Parathyroid adenoma (tissue), 2 donors: ENCODE measurements around the gene TEAD1.

Experiments
- H2AFZ ChIP-seq: fragments of 300-600 bp; sonication (generic); one replicate; pipeline ENCODE4 v1.7.0; 2017; ENCODE audit warnings: antibody characterized with exemption, mild to moderate bottlenecking
- H3K27ac ChIP-seq: fragments of 300-600 bp; sonication (generic); one replicate; pipeline ENCODE4 v1.7.0; 2017
- H3K27me3 ChIP-seq: fragments of 300-600 bp; sonication (generic); one replicate; pipeline ENCODE4 v1.7.0; 2017; ENCODE audit warnings: low read length; ENCODE audit not compliant: control insufficient read depth, insufficient read depth
- H3K36me3 ChIP-seq: fragments of 300-600 bp; sonication (generic); one replicate; pipeline ENCODE4 v1.7.0; 2017; ENCODE audit warnings: low read length; ENCODE audit not compliant: control insufficient read depth, insufficient read depth
- H3K4me1 ChIP-seq: fragments of 300-600 bp; sonication (generic); one replicate; pipeline ENCODE4 v1.7.0; 2017; ENCODE audit warnings: control low read depth
- H3K4me2 ChIP-seq: fragments of 300-600 bp; sonication (generic); one replicate; pipeline ENCODE4 v1.7.0; 2017; ENCODE audit warnings: low read length
- H3K4me3 ChIP-seq: fragments of 300-600 bp; sonication (generic); one replicate; pipeline ENCODE4 v1.7.0; 2017; ENCODE audit warnings: low read depth, low read length
- H3K79me2 ChIP-seq: fragments of 300-600 bp; sonication (generic); one replicate; pipeline ENCODE4 v1.7.0; 2017; ENCODE audit warnings: control low read depth
- H3K9ac ChIP-seq: fragments of 300-600 bp; sonication (generic); one replicate; pipeline ENCODE4 v1.7.0; 2017; ENCODE audit warnings: mild to moderate bottlenecking
- H3K9me3 ChIP-seq: fragments of 300-600 bp; sonication (generic); one replicate; pipeline ENCODE4 v1.7.0; 2017; ENCODE audit warnings: low read length; ENCODE audit not compliant: control insufficient read depth
- CTCF ChIP-seq: fragments of 300-600 bp; sonication (generic); IDR thresholded peaks from one replicate; pipeline ENCODE4 v1.7.0; 2017; ENCODE audit warnings: antibody characterized with exemption, mild to moderate bottlenecking
- donor health status: primary hyperparathyroidism.

The TEAD1 gene

GRCh38 chr11:12798609-12799011 is 124.4 kb downstream of the TEAD1 start:
- Histone ChIP-seq H3K4me3 (no peak overlapping the region), H3K27me3 (no peaks in the 10 kb centered on the region), H2AFZ (no peak overlapping the region), H3K27ac (peak overlapping the region; percentile 99), H3K9me3 (no peaks in the 10 kb centered on the region), H3K9ac (no peak overlapping the region), H3K4me2 (no peak overlapping the region), H3K4me1 (peaks cover 43% of the 10 kb centered on the region), H3K36me3 (no peaks in the 10 kb centered on the region), H3K79me2 (peaks cover 8% of the 10 kb centered on the region)
- no peak for TF ChIP-seq CTCF

GRCh38 chr11:12799334-12799835 is 125.2 kb downstream of the TEAD1 start:
- TF ChIP-seq CTCF = no peak
- peak overlapping the region; percentile 22 for H3K4me3 ChIP-seq
- no peaks in the 10 kb centered on the region for H3K9me3 ChIP-seq
- peaks cover 2% of the 10 kb centered on the region for H3K79me2 ChIP-seq
- H3K4me1 ChIP-seq = peaks cover 49% of the 10 kb centered on the region
- H3K27me3 ChIP-seq = no peaks in the 10 kb centered on the region
- H3K27ac ChIP-seq = peak overlapping the region; percentile 99
- H3K36me3 ChIP-seq = no peaks in the 10 kb centered on the region
- H3K9ac ChIP-seq = no peak overlapping the region
- H2AFZ ChIP-seq = no peak overlapping the region
- H3K4me2 ChIP-seq = peak overlapping the region; percentile 38

- Histone ChIP-seq H3K79me2 (peaks cover 2% of the 10 kb centered on the region), H3K4me2 (peak overlapping the region; percentile 1), H3K9ac (no peak overlapping the region), H3K27me3 (no peaks in the 10 kb centered on the region), H3K27ac (peak overlapping the region; percentile 99), H3K4me3 (no peak overlapping the region), H3K36me3 (no peaks in the 10 kb centered on the region), H3K4me1 (peaks cover 49% of the 10 kb centered on the region), H2AFZ (no peak overlapping the region), H3K9me3 (no peaks in the 10 kb centered on the region)
- no peak for TF ChIP-seq CTCF
Measured at GRCh38 chr11:12800032-12800671, 125.9 kb downstream of the TEAD1 start.

GRCh38 chr11:12800871-12801270 is 126.7 kb downstream of the TEAD1 start:
- Histone ChIP-seq H3K27me3 (no peaks in the 10 kb centered on the region), H3K4me3 (no peak overlapping the region), H3K4me1 (peaks cover 49% of the 10 kb centered on the region), H3K9me3 (no peaks in the 10 kb centered on the region), H3K79me2 (peaks cover 2% of the 10 kb centered on the region), H3K4me2 (peak overlapping the region; percentile 22), H2AFZ (no peak overlapping the region), H3K36me3 (no peaks in the 10 kb centered on the region), H3K9ac (no peak overlapping the region), H3K27ac (peak overlapping the region; percentile 99)
- no peak for TF ChIP-seq CTCF

GRCh38 chr11:12801976-12802375 is 127.8 kb downstream of the TEAD1 start:
- Histone ChIP-seq H3K79me2 (peaks cover 5% of the 10 kb centered on the region), H3K27ac (peak overlapping the region; percentile 99), H3K27me3 (no peaks in the 10 kb centered on the region)

More at GRCh38 chr11:12801976-12802375, 127.8 kb downstream of the TEAD1 start:
- no peak for TF ChIP-seq CTCF
- peaks cover 52% of the 10 kb centered on the region for H3K4me1 ChIP-seq
- H2AFZ ChIP-seq = no peak overlapping the region
- H3K36me3 ChIP-seq = no peaks in the 10 kb centered on the region
- peak overlapping the region; percentile 51 for H3K4me2 ChIP-seq
- H3K4me3 ChIP-seq = no peak overlapping the region
- no peaks in the 10 kb centered on the region for H3K9me3 ChIP-seq
- no peak overlapping the region for H3K9ac ChIP-seq
